Left lung (tissue), 14 donors: Measurements from ENCODE around the gene MUC7. TPM values are rescaled to one million over a fixed set of nuclear protein-coding genes. Genes with fewer than 3 reads are reported as not detected.

Experiments used
- ATAC-seq: fragments of 200-7000 bp; cut with Tn5 transposase; one replicate; pipeline ENCODE4 v1.9.1; 2020; ENCODE audit warnings: moderate library complexity
- DNase-seq, 4 donors: peaks; one replicate each; pipeline ENCODE4 v3.0.0-alpha.2; 2013 to 2020
- H3K27ac ChIP-seq, 2 donors: fragments of 200-600 bp; sonication (generic) in 1 of 2; one replicate each; pipeline versions ENCODE4 v1.5.0 to v1.8.0; 2020 to 2021
- H3K27me3 ChIP-seq, 2 donors: fragments of 200-600 bp; sonication (generic) in 1 of 2; one replicate each; pipeline versions ENCODE4 v1.5.0 to v1.8.0; 2020 to 2021
- H3K36me3 ChIP-seq, 2 donors: fragments of 200-600 bp; sonication (generic) in 1 of 2; one replicate each; pipeline versions ENCODE4 v1.5.0 to v1.8.0; 2020 to 2021
- H3K4me1 ChIP-seq, 2 donors: fragments of 200-600 bp; one replicate each; pipeline ENCODE4 v1.8.0; 2021
- H3K4me3 ChIP-seq, 2 donors: fragments of 200-600 bp; sonication (generic) in 1 of 2; one replicate each; pipeline versions ENCODE4 v1.5.0 to v1.8.0; 2020 to 2021; ENCODE audit warnings: mild to moderate bottlenecking in 1 of 2
- H3K9me3 ChIP-seq, 2 donors: fragments of 200-600 bp; sonication (generic) in 1 of 2; one replicate each; pipeline versions ENCODE4 v1.5.0 to v1.8.0; 2020 to 2021
- CTCF ChIP-seq, 2 donors: fragments of 200-600 bp; sonication (generic) in 1 of 2; IDR thresholded peaks; one replicate each; pipeline versions ENCODE4 v1.5.0 to v1.8.0; 2021; ENCODE audit warnings: antibody characterized with exemption in 2 of 2
- intact Hi-C, 2 donors: fragments of 100-400 bp; cut with DNase I; formaldehyde crosslinking; loops; one replicate each; pipeline versions ENCODE4 v1.11.2 to v1.14.2; 2022
- long read RNA-seq, 12 donors: library from polyadenylated mRNA in 2 of 12; unstranded in 2 of 12; transcript quantifications; one replicate each; pipeline ENCODE4 v2.0.0 and lab custom pipeline, GENCODE V29; 2019 to 2026
- polyA plus RNA-seq, 6 donors: library from polyadenylated mRNA; unstranded; fragments of 120-200 nt; gene quantifications; one replicate each; pipeline ENCODE4 v1.2.1, GENCODE V29; 2013; ENCODE audit not compliant: insufficient read length in 6 of 6
- total RNA-seq, 2 donors: library from RNA; stranded (reverse); fragmentation: NEBNext Ultra II Directional; extraction: Animal tissue kit (Norgen Biotek cat#: 25700); gene quantifications; one replicate each; pipeline ENCODE4 v1.2.1, GENCODE V29; 2021
- donor health status: DM: no; HTN: yes; CAD: no.
- donor health status: DM: no; HTN: no; CAD: no.

The MUC7 gene
- not detected for total RNA-seq
- polyA plus RNA-seq: not detected
- long read RNA-seq, donor 1: 0 reads
- long read RNA-seq, donor 2: 0 reads
- long read RNA-seq, donor 3: 0 reads
- long read RNA-seq, donor 4: 0 reads
- long read RNA-seq, donor 5: 0 reads
- long read RNA-seq, donor 6: 0 reads
- long read RNA-seq, donor 7: 0 reads
- long read RNA-seq, donor 8: 0 reads
- long read RNA-seq, donor 9: 0 reads
- long read RNA-seq, donor 10: 0 reads
- long read RNA-seq, donor 11: 0 reads
- long read RNA-seq, donor 12: 0 reads

- no peaks in the 10 kb centered on the region for H3K36me3 ChIP-seq
- peaks cover 0 to 7% of the 10 kb centered on the region in 2 donors for H3K9me3 ChIP-seq
- H3K27ac ChIP-seq: no peak within 1 kb of the TSS
- no peak for DNase-seq
- TF ChIP-seq CTCF (IDR thresholded peaks at IDR 0.05): no peak
- no peaks in the 10 kb centered on the region for H3K4me1 ChIP-seq
- no peak for ATAC-seq
- no peak within 1 kb of the TSS for H3K4me3 ChIP-seq
- H3K27me3 ChIP-seq: no peaks in the 10 kb centered on the region
- intact Hi-C loops: no loop called here
Observed at GRCh38 chr4:70471897-70472296, at the start of gene MUC7. Gene MUC7 (plus strand): TSS chr4:70472197. CDS start chr4:70474022, 1,825 bp downstream.

DNA sequence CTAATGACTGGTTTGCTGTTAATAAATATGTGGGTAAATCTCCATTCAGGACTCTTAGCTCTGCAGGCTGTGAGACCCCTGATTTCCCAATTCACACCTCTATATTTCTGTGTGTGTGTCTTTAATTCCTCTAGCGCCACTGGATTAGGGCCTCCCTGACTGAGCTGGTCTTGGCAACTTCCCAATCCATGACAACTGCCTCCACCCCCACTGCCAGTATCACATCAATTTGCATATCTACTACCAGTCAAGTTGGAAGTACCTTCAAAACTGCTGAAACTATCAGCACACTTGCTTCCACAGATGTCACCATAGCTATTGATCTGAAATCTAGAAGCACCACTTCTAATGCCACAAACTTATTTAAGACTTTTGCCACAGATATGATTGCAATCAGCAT, 46.7 kb upstream of the MUC7 start:
- H3K9me3 ChIP-seq: peaks cover 0 to 6% of the 10 kb centered on the region in 2 donors
- intact Hi-C loops: no loop called here

DNA sequence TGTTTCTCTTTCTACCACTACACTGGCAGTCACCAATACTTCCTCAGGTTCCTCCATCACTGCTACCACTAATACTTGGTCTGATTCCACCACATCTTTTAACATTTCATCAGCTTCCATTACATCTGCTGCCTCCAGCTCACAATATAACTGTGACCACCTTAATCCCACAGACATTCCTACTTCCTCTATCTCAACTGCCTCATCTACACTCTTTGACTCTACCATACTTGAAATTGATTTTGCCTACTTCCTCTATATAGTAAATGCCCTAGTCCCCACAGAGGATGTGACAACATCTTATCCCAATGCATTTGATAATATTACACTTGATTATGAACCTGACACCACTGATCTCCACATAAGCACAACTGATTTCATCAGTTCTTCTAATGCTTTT, 45.2 kb upstream of the MUC7 start:
- intact Hi-C loops: no loop called here
- H3K36me3 ChIP-seq: no peaks in the 10 kb centered on the region
- DNase-seq (no peak), ATAC-seq (no peak)
- TF ChIP-seq CTCF (IDR thresholded peaks at IDR 0.05): no peak
- H3K27me3 ChIP-seq: no peaks in the 10 kb centered on the region
- no peak overlapping the region for H3K27ac ChIP-seq
- no peaks in the 10 kb centered on the region for H3K4me1 ChIP-seq
- no peak overlapping the region for H3K4me3 ChIP-seq
- peaks cover 0 to 6% of the 10 kb centered on the region in 2 donors for H3K9me3 ChIP-seq

More for the DNA sequence above, 46.7 kb upstream of the MUC7 start:
- ATAC-seq (no peak), DNase-seq (no peak)
- Histone ChIP-seq H3K4me1 (no peaks in the 10 kb centered on the region), H3K27ac (no peak overlapping the region), H3K36me3 (no peaks in the 10 kb centered on the region), H3K4me3 (no peak overlapping the region), H3K27me3 (no peaks in the 10 kb centered on the region)
- TF ChIP-seq CTCF (IDR thresholded peaks at IDR 0.05): no peak

GRCh38 chr4:70437197-70437596, 34.8 kb upstream of the MUC7 start:
- no peak for TF ChIP-seq CTCF (IDR thresholded peaks at IDR 0.05)
- H3K4me3 ChIP-seq: no peak overlapping the region
- no peaks in the 10 kb centered on the region for H3K27me3 ChIP-seq
- H3K9me3 ChIP-seq: no peaks in the 10 kb centered on the region
- DNase-seq (peak in 1 of 4 donors; percentile 43), ATAC-seq (no peak)
- intact Hi-C loops: no loop called here
- H3K36me3 ChIP-seq: no peaks in the 10 kb centered on the region
- no peaks in the 10 kb centered on the region for H3K4me1 ChIP-seq
- H3K27ac ChIP-seq: no peak overlapping the region

DNA sequence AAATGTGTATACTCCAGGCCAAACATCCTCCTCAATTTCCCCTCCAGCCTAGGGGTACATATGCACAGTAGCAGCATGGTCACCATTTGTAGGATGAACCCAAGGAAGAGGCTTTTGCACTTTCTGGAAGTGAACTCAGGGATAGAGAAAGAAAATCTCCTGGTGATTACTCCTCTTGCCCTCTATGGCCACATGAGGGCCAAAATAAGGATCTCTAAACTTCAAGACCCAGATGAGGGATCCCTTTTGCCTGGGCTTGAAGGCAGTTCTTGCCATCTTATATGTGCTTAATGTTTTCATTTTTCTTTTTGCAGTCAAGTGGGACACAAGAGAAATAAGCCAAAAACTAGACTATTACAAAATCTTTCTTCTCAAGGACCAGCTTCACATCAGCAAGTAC, 29.5 kb upstream of the MUC7 start:
- no peak for TF ChIP-seq CTCF (IDR thresholded peaks at IDR 0.05)
- ATAC-seq (no peak), DNase-seq (no peak)
- no peak overlapping the region for H3K4me3 ChIP-seq
- H3K27me3 ChIP-seq: no peaks in the 10 kb centered on the region
- intact Hi-C loops: no loop called here
- no peaks in the 10 kb centered on the region for H3K36me3 ChIP-seq
- H3K4me1 ChIP-seq: no peaks in the 10 kb centered on the region
- no peaks in the 10 kb centered on the region for H3K9me3 ChIP-seq
- no peak overlapping the region for H3K27ac ChIP-seq
